K562 treated with DMSO at 1 percent for 48 hours (cell line): Measurements from ENCODE around the gene UPK3A. TPM values are rescaled to one million over a fixed set of nuclear protein-coding genes. Genes with fewer than 3 reads are reported as not detected.

Experiments used
- total RNA-seq: library from RNA; unstranded; fragments of 300-600 nt; gene quantifications from 2 replicates; pipeline ENCODE4 v1.2.3, GENCODE V29; 2022; ENCODE audit warnings: low replicate concordance; ENCODE audit errors: extremely low read depth

The UPK3A gene
- total RNA-seq = not detected in 2 replicates

DNA sequence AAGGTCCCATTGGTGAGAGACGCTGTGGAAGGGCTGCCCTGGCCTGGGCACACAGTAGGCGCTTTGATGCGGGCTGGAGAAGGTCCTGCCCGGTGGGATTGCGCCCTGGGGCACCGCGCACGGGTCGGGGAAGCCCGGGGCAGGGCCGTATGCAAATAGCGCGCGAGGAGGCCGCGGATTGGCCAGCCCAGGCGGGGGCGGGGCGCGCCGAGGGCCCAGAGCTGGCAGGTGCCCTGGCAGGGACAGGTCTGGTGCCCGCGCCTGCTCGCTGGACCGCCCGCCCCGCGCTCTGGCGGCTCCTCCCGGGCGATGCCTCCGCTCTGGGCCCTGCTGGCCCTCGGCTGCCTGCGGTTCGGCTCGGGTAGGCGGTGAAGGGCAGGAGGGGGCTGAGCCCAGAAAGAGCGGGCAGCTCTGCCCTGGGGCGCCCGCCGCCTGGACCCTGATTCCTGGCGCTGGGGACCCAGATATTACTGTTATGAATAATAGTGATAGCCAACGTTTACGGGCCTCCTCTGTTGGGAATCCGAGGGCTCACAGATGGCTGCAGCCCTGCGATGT, at the start of gene UPK3A:
Gene UPK3A (plus strand): TSS at position 245 of the 558 bp plus-strand sequence. CDS start 65 bp downstream, at position 310.

DNA sequence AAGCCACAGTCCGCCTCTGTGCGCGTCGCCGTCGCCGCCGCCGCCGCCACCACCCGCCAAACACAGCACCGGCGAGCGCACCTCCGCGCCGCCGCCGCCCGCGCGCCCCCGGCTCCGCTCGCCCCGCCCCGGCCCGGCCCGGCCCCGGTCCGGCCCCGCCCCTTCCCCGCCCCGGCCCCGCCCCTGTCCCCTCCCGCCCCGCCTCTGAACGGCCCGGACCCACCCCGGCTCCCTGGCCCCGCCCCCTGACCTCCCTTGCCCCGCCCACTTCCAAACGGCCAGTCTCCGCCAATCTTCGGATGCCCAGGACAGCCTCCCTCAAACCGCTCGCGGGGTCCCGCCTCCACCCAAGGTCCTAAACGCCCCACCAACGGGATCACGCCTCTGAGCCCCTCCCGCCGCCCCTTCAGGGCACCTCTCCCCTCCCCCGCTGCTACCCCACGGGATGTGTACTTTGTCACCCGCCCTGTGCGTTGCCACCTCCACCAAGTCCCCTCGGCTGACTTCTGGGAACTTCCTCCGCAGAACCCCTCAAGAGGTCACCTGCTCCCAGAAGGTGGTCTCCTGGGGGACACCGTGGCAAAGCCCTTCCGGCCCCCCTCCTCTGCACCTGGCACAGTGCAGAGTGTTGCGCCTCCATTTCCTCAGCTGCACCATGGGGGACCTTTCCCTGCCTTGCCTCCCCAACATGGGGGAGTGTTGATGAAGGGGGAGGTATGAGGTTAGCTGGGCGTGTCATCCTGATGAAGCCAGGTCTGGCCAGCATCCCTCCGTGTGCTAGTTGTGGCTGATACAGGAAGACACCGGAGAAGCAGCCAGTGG, 43.7 kb upstream of the UPK3A start, which contains the start of gene KIAA0930:
Gene KIAA0930 (minus strand): TSS at position 85 of the 822 bp plus-strand sequence. CDS start 191 bp downstream, outside the sequence.

DNA sequence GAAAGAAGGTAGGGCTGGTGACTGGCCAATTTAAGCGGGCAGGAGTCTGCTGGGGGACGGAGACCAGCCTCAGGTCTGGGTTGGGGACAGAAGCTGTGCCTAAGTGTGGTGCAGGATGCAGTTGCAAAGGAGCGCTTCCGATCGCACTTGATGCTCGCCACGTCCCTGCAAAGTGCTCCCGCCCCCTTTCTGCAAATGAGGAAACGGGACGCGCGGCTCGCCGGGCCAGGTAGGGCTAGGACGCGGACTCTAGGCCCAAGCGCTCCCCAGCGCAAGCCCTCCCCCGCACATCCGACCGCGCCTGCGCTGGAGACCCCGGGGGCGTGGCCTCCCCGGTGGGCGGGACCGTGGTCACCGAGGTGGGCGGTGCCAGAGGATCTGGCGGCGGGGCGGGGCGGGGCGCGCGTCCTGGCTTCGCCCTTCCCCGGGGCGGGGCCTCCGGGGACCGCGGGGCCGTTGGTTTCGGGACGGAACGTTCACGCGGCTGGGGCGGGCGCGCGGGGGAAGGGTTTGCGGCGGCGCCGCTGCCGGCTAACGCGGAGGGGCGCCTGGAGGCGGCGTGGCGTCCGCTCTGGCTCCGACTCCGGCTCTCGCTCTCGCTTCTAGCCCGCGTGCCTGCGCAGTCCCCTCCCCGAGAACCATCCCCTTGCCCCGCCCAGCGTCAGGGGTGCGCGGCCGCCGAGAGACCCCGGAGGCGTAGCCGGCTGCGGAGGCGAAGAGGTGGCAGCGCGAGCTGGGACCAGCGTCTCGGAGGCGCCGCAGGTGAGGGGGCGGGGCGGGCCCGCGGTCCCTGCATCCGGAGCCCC, 24.9 kb downstream of the UPK3A start, which contains the start of gene FAM118A:
Gene FAM118A (plus strand): TSS at position 513 of the 806 bp plus-strand sequence. CDS start 12,446 bp downstream, outside the sequence.

Other genes with a start within 250 kb of the UPK3A start
- not detected in 2 replicates for gene NUP50, start 121.0 kb upstream of the UPK3A start, total RNA-seq
- gene KIAA0930, start 44.1 kb upstream of the UPK3A start, total RNA-seq = not detected in 2 replicates
- not detected in 2 replicates for gene FAM118A, start 25.0 kb downstream of the UPK3A start, total RNA-seq
- gene SMC1B, start 128.7 kb downstream of the UPK3A start, total RNA-seq = not detected in 2 replicates
- not detected in 2 replicates for gene RIBC2, start 128.7 kb downstream of the UPK3A start, total RNA-seq
- gene FBLN1, start 217.9 kb downstream of the UPK3A start, total RNA-seq = not detected in 2 replicates